D341Med (cell line): ENCODE measurements around the gene PEX11A.

ENCODE experiments used
- DNase-seq: peaks from one replicate; pipeline ENCODE4 v3.0.0; 2012; ENCODE audit warnings: low spot score

PEX11A gene

DNA sequence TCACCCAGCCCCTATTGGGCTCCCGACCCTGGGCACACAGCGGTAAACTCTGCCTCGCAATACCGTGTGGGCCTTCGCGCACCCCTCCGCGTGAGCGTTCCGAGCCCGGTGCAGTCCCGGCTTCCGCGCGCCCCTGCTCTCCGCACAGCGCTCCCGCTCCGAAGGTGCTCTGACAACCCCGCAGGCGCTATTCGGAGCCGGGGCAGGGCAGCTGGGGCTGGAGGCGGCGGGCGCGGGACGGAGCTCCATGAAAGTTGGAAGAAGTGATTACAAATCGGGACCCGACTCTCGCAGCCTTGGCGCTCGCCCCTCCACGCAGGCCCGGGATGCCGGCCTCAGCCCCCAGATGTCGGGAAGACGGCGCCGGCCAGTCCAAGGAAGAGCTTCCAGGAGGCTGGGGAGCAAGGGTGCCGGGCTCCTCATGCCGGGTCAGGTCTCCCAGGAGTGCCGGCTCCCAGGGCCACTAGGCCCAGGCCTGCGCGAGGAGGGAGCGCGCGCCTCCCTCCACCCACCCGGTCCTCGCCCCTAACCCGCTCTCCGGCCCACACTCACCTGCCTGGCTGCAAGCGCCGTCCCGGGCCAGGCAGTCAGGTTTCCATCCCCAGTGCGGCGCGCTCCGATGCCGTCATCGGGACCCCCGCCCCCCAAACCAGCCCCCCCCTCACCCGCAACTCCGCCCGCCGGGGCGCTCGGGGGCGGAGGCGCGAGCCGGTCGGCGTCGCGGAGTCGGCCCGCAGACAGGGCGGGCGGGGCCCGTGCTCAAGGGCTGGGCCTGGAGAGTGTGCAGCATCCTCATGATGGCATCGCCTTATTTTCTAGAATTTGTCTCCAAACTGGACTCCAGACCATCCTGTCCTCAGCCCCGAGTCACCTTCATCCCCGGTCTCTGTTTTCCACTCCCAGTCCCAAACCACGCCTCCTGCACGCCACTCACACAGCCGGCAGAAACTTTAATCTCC lies 35.4 kb downstream of the PEX11A start, which contains the start of gene KIF7:
Gene KIF7, minus strand, starts transcription at position 621 of the 959 bp plus-strand sequence. CDS start 2,537 bp downstream, outside the sequence.
- peak; percentile 90 for DNase-seq

DNA sequence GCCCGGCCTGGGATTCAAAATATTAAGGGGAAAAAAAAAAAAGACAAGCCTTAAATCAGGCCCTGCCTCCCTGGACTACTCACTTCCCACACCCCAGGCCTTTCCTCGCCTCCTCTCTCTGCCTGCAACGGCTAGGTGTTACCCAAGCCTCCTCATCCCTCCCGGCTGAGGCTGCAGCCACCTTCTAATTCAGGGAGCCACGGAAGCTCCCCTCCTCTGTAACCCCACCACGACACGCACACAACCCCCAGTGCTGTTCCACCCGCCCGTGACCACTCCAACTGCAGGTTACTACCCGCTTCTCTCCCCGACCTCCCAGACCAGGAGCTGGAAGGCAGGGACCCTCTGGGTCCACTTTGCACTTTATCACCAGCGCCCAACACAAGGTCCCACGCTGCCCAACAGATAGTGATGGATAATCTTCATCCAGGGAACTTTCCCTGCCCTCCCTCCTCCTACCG lies 36.2 kb downstream of the PEX11A start:
- DNase-seq: no peak

DNA sequence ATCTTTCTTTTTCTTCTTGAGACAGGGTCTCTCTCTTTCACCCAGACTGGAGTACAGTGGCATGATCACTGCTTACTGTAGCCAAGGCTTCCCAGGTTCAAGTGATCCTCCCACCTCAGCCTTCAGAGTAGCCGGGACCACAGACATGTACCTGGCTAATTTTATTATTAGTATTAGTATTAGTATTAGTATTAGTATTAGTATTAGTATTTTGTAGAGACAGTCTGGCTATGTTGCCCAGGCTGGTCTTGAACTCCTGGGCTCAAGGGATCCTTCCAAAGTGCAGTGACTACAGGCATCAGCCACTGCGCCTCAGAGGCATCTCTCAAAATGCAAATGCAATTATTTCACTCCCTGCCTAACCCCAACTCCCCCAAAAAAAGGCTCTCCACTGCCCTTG lies 37.0 kb downstream of the PEX11A start:
- no peak for DNase-seq

DNA sequence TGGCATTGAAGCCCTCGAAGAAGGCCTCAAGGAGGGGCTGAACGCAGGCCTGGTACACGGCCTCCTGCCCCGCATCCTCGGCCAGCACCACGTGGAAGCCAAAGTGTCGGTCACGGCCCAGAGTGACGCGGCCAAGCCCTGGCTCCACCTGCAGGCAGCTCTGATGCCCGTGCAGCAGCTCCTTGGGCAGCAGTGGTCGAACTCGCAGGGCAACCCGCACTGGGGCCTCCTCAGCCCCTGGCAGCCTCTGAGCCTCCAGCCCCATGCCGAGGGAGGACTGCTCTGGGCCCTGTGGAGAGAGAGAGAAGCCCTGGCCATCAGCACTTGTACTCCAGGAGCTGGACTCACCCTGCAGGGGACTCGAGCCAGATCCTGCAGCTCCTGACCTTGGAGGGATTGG lies 37.9 kb downstream of the PEX11A start:
- DNase-seq: no peak

DNA sequence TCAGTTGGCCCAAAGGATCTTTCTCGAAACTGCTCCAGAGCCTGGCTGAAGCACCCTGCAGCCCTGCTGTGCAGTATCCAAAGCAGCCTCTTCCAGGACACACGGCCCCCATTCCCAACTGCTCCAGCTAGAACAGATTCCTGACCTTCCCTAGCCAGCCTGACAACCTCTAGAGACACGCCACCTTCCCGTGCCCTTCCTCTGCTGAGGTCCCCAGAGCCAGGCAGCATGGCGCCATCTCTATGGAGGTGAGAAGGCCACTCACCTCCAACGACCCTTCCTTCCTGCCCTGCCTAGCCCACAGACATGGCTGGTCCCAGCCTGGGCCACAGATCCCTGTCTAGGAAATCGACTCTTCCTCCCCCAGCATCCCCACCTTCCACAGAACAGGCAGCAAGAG lies 38.4 kb downstream of the PEX11A start:
- DNase-seq: no peak

DNA sequence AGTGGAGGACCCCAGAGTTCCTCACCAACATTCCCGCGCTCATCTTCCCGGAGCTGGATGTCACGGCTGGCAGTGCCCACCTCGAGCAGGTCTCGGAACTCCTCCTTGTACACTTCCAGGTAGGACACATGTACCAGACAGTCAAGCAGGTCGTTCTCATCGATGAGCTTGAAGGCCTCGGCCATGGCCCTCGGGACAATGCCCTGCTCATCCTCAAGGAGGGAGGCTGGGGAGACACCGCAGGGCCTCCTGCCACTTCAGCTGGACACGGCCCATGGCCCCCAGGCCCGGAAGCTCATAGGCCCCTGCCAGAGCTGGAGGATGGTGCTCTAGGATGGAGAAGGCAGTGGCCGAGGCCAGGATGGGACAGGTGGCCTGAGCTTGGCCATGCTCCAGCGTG lies 40.8 kb downstream of the PEX11A start:
- DNase-seq: no peak

DNA sequence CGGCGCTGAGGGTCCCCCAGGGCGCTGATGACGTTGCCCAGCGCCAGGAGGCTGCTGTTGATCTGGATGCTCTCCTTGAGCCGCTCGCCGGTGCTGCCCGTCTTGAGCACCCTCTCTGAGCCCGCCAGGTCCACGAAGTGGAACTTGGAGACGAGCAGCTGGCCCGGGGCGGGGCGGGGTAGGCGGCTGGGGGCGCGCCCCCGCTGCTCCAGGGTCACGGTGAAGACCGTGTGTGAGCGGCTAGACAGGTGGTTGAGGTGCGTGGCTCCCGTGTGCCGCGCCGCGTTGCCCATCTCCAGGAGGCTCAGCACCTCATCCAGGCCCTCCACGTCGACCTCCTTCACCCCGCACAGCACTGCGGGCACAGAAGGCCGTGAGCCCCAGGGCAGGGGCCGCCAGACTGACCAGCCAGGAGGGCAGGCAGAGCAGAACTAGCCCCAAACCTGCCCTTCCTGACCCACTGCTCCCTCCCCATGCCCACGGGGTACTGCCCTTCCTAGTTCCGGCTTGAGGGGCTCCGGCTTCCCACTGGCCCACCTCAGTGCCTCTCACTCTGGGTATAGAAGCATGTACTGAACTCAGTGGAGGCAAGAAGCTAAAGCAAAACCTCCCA lies 41.4 kb downstream of the PEX11A start:
- no peak for DNase-seq

DNA sequence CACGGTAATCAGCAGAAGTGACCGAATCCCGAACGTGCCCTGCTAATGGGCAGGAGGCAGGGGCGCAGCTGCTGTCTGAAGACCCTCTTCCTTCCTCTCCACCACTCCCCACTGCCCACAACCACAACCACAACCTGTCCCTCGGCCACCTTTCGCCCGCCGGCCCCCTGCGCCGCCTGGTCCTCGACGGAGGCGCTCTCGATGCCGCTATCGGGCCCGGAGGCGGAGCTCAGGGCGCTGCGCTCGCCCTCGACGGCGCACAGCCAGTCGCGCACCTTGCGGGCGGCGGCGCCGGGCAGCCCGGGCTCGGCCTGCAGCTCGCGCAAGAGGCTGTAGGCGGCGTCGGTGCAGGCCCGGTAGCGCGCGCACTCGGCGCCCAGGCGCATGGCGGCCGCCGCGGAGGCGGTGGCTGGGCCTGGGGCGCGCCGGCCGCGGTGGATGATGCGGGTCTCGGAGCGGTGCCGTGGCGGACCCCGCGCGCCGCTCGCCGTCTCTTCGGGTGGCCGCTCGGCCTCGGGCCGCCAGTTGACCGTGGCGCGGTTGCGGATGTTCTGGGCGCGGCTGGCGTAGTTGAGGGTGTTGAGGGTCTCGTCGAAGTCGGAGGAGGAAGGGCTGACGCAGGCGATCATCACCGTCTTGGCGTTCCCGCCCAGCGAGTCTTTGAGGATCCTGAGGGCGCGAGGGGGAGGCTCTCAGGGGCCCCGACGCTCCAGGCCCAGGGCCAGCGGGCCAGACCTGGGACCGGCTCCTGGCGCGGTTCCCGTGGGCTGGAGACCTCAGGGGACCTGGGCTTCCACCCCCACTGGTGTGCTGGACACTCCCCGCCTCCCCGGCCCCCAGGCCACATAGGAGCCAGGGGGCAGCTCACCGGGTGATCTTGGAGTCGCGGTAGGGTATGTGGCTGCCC lies 42.2 kb downstream of the PEX11A start:
- DNase-seq: no peak

DNA sequence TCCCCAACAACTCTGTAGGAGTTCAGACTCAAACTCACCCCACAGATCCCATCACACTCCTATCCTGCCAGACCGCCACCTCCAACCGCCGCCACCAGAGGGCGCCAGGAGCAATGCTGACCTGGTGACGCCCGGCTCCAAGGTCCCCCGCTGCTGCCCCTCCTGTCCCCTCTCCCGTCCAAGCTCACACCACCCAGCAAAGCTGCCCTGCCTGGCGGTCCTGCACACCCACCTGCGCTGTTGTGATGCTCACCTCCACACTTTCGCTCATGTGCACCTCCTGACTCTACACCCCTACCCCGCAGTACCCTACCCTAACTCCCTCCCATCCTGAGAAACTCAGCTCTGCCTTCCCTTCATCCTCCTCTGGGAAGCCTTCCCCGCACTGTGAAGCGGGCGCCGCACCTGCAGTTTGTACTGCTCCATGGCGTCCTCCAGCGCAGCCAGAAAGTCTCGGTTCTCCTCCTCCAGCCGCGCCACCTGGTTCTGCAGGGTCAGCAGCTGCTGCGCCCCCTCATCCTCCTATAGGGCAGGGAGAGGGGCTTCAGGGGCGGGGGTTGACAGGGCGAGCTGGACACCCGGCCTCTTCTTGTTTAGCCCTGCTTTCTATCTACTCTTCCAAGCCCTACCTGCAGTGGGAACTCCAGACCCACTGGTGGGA lies 43.2 kb downstream of the PEX11A start:
- DNase-seq: peak; percentile 89

DNA sequence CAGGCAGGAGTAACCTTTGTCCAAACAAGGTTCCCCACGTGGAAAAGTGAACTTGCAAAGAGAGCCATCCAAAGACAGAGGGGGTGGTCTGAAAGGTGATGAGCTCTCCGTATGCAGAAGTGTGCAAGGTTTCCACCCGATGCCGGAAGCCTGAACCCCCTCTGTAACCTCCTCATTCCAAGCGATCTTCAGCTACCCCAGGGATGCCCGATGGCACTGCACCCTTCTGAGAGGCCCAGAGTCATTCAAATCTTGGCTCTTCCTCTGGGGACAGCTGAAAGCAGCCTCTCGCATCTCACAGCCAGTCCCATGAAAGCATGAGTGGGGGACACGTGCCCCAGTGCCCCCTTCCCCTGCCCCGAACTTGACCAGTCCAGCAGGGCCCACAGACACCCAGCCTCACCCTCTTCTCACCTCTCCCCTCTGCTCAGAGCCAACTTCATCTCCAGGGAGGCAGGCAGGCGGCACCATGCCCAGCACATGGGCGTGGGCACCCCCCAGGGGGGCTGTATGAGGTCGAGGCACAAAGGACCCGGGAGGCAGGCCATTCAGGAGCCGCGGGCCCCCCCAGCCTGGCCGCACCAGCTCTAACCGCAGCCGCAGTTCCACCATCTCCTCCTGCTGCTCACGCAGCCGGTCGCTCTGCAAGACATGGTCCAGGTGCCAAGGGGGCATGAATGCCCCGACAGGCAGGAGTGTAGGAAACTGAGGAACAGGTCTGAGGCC lies 44.0 kb downstream of the PEX11A start:
- no peak for DNase-seq

DNA sequence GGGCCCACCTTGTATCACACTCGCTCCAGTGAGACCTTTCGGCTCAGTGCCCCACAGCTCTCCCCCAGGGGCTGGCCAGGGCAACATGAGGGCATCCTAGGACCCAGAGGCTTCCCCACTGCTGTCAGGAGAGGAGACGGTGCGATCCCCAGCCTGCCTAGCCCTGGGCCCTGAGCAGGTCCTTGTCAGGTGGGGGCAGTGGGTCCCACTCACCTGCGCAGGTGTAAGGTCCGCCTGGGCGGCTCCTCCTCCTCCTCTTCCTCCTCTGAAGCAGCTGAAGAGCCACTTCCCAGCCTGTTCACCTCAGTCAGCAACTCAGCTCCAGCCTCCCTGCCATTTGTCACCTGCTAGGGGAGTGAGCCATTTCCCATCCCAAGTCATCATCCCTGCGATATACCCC lies 44.9 kb downstream of the PEX11A start:
- no peak for DNase-seq

DNA sequence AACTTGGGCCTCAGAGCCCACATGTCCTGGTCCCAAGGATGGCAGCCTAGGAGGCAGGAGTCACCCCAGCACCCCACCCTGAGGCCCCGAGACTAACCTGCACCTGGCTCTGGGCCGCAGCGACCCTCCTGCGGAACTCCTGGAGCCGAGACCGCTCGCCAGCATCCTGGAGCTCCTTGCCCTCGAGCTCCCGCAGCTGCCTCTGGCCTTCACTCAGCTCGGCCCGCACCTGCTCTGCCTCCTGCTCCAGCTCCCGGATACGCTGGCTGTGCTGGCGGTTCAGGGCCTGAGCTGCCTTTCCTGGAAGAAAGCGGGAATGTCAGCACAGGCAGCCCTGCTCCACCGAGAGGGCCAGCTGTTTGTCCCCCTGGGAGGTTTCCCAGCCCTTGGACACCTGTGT lies 48.4 kb downstream of the PEX11A start:
- DNase-seq: peak; percentile 23

DNA sequence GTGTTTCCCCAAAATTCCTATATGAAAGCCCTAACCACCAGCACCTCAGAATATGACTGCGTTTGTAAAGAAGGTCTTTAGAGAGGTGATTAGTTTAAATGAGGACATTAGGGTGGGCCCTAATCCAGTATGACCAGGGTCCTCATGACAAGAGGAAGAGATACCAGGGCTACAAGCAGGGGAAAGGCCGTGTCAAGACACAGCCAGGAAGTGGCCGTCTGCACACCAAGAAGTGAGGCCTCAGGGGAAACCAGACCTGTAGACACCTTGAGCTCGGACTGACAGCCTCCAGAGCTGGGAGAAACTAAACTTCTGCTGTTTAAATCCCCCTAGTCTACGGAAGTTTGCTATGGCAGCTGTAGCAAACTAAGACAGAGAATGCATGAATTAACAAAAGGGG lies 49.5 kb downstream of the PEX11A start:
- no peak for DNase-seq

DNA sequence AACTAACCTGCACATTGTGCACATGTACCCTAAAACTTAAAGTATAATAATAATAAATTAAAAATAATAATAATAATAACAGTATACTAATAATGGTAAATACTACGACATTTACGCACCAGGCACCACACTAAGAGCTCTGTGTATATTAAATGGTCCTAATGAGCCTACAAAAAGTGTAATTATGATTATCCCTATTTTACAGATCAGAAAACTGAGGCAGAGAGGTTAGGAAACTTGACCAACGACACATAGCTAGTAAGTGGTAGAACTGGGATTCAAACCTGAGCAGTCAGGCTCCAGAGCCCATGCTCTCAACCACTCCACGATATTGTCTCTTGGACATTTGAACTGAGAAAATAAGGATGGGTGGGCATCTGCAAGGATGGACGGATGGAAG lies 50.3 kb downstream of the PEX11A start:
- no peak for DNase-seq

DNA sequence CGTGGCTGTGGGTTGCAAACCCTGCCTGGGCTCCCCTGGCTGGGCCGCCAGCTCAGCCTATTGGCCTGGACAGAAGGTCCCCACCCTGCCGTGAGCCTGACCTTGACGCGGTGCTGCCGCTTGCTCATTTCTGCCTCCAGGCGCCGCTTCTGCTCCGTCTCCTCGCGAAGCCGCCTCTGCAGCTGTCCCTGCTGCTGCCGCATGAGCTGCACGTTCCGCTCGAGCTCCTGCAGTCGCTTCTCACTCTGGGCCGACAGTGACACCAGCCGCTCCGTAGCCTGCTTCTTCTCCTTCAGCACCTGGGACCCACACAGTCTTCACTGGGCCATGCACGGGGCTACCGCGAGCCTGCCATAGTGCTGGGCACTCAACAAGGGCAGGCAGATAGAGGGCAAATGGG lies 57.0 kb downstream of the PEX11A start:
- DNase-seq: no peak

DNA sequence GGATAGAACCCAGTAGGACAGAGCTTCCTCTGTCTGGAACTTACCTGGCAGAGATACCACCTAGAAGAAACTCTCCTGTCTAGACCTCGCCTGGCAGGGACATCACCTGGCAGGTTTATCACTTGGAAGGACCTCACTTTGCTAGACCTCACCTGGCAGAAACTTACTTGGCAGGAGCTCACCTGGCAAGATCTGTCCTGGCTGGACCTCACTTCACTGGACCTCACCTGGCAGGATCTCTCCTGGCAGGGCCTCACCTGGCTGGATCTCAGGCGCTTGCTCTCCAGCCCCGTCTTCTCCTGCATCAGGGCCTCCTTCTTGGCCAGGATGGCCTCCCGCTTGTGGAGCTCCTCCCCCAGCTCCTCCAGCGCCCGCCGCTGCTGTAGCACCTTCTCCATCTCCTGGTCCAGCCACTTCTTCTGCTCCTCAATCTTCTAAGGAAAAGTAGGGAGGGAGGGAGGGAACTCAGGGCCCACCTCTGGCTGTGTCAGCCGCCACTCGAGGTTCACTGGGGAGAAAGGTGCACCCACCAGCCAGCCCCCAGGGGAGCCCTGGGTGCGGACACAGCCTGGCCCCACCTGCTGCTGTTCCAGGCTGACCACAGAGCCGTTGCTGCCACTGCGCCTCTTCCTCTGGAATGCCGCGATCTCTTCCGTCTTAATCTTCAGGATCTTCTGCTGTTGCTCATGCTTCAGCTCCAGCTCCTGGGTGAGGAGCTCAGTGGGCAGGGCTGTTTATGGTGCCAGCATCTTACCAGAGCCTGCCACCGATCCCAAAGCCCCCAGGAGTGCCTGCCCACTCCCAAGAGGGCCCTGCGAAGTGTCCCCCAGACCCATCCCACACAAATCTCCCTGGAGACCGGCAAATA lies 57.8 kb downstream of the PEX11A start:
- no peak for DNase-seq

DNA sequence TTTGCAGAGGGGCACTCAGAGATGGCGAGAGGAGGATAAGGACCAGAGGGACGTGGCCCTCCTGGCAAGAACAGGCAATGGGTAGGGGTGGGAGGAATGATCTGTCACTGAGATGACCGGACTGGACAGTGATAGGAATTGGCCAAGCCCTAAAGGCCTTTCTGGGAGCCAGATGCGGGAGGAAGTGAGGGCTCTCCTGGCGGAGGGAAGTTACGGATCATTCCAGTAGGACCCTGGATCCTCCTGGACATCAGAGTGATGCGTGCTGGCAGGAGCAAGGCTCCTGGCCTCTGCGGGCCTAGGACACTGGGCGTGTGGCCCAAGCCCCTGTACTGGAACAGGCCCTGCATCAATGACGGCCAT lies 58.7 kb downstream of the PEX11A start:
- no peak for DNase-seq
